ENCODE results near the gene GAL3ST2.
"Not testable (repeated sequence)": the region's sequence is repeated elsewhere in the genome, so short reads cannot be mapped to it uniquely, and the experiment has no call there.

The GAL3ST2 gene

DNA sequence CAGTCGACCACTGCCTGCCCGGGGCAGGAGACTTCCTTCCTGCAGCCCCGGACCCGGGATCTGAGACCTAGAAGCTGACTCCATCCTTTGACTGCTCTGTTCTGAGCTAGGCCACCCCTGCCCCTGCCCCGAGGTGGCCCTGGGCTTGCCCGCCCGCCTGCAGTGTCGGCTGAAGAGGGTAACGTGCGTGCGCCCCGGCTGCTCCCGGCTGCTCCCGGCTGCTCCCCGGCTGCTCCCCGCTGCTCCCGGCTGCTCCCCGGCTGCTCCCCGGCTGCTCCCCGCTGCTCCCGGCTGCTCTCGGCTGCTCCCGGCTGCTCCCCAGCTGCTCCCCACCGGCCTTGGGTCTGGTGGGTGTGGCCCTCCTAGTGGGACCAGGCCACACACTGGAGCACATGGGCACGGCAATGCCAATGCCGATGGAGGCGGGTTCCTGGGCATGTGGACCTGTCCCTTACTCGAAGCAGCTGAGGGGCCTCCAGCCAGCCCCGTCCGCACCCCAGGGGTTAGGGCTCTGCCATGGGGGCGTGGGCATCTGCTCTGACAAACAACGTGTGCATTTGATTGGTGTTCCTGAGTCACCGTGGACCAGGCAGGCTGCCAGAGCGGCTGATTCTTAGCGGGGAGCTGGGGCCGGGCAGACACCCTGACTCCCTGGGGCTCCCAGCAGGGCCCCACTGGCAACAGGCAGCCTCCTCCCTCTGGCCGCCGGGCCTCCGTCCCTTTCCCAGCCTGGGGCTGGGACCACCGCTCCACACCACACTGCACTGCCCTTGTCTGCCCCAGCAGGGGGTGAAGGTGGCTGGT is 2.0 kb upstream of the GAL3ST2 start:
- H3K27me3 ChIP-seq (replicated peaks), result no peaks in the 10 kb centered on the region
- no peak overlapping the region for H3K27ac ChIP-seq
- in situ Hi-C loops (cut with HindIII; ENCODE audit: low pct_ligation_motif_present, low sequenced_read_pairs), result no loop called here
- no peaks in the 10 kb centered on the region for H3K36me3 ChIP-seq (replicated peaks)
- peak; percentile 73 for DNase-seq
- H3K4me3 ChIP-seq (ENCODE audit: low read depth, low read length), result no peak overlapping the region
- TF ChIP-seq, protein P1, sequence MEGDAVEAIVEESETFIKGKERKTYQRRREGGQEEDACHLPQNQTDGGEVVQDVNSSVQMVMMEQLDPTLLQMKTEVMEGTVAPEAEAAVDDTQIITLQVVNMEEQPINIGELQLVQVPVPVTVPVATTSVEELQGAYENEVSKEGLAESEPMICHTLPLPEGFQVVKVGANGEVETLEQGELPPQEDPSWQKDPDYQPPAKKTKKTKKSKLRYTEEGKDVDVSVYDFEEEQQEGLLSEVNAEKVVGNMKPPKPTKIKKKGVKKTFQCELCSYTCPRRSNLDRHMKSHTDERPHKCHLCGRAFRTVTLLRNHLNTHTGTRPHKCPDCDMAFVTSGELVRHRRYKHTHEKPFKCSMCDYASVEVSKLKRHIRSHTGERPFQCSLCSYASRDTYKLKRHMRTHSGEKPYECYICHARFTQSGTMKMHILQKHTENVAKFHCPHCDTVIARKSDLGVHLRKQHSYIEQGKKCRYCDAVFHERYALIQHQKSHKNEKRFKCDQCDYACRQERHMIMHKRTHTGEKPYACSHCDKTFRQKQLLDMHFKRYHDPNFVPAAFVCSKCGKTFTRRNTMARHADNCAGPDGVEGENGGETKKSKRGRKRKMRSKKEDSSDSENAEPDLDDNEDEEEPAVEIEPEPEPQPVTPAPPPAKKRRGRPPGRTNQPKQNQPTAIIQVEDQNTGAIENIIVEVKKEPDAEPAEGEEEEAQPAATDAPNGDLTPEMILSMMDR (IDR thresholded peaks at IDR 0.05; ENCODE audit: low read depth, low read length, missing control alignments), result no peak

DNA sequence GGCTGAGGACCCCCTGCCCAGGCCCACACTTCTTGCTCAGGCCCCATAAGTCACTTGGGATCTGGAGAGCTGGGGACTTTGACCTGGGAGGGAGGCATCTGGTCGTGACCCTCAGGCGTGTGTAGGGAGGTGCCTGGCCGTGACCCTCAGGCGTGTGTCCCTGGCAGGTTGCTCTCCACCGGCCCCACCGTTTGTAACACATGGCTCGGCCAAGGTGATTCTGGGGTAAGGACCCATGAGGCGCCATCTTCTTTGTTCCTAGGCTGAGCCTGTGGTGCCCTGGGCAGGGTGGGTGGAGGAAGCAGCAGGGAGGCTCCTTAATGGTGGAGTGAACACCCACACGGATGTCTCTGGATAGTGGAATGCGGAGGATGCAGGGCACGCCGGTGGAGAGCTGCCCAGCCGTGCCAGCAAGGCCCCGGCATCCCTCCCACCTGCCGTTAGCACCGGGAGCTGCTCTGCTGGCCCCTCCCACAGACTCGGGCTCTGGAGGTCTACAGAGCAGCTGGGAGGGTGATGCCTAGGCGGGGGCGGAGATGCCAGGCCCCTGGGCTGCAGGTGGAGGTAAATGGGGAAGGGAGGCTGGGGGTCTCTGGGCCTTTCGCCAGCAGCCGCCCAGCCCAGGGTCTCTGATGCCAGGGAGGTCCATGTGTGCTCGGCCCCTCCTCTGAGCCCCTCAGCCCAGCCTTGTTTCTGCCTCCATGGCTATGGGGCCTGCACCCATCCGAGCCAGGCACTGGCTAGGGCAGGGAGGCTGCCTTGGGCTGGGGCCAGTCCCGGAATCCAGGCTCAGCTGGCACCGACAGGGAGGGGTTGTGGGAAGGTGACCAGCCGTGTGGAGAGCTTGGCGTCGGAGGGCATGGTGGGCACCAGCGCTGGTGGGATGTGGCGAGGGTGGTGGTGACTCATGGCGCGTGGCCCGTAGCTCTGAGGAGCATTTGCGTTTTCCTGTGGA is 1.1 kb upstream of the GAL3ST2 start:
- no peak overlapping the region for H3K27ac ChIP-seq
- TF ChIP-seq, protein P1 (IDR thresholded peaks at IDR 0.05; ENCODE audit: low read depth, low read length, missing control alignments), result no peak
- no peaks in the 10 kb centered on the region for H3K27me3 ChIP-seq (replicated peaks)
- H3K36me3 ChIP-seq (replicated peaks), result no peaks in the 10 kb centered on the region
- no peak overlapping the region for H3K4me3 ChIP-seq (ENCODE audit: low read depth, low read length)
- in situ Hi-C loops (cut with HindIII; ENCODE audit: low pct_ligation_motif_present, low sequenced_read_pairs), result no loop called here
- no peak for DNase-seq

DNA sequence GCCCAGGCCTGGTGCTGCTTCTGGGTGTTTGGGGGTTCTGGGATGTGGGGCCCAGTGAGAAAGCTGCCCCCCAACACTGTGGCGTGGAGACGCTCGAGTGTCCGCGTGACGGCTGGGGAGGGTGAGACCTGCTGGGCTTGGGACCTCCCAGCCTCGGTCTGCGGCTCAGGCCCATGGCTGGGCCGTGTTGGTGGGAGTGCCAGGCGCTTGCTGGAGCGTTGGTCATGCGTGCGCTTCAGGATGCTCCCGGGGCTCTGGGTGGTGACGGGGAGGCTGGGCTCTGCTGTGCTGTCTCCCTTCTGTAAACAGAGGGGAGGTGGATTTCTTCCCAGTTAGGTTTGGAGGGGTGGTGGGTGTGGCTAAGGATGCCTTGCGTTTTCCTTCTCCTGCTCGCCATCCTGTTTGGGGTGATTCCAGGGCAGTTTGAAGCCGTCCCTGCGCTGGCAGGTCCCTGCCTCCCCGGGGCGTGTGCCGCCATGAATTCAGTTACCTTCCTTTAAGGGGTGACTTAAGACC is 606 bp downstream of the GAL3ST2 start:
- no peak overlapping the region for H3K4me3 ChIP-seq (ENCODE audit: low read depth, low read length)
- no peak overlapping the region for H3K27ac ChIP-seq
- in situ Hi-C loops (cut with HindIII; ENCODE audit: low pct_ligation_motif_present, low sequenced_read_pairs), result no loop called here
- DNase-seq, result no peak
- TF ChIP-seq, protein P1 (IDR thresholded peaks at IDR 0.05; ENCODE audit: low read depth, low read length, missing control alignments), result no peak
- H3K36me3 ChIP-seq (replicated peaks), result no peaks in the 10 kb centered on the region
- no peaks in the 10 kb centered on the region for H3K27me3 ChIP-seq (replicated peaks)

DNA sequence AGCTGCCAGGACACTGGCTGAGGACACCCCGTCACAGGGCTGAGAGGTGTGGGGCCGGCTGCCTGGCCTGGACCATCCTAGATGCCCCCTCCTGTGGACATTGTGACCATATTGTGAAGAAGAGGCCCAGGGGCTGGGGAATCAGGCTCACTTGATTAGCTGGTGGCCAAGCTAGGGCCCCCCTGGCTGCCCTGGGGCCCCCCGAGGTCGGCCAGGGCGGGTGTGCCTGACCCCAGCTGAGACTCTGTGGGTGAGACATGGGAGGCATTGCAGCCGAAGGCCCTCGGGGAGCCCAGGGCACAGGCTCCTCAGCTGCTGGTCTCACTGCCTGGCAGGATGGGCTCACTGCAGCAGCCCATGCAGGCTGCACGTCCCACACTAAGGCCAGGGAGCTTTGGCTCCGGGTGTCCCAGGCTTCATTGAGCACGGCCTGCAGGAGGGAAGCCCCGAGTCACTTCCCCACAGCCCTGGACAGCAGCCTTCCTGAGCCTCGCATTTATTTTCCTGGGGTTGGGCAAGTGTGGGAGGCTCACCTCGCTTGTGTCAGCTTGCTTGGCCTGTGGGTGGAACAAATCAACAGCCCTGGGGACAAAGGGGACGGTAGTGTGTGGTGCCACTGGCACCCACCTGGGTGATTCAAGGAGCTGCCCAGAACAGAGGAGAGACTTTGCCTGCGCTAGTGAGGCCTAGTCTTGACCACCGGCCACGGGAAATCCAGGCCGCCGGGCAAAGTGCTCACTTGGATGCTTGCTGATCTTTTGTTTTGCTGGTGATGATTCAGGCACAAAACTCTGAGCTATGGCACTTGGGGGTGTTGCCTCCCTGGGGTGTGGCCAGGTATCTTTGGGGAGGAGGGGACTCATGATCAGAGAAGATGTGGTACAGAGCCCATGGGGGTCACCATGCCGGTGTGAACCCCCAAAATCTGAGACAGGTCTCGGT is 1.3 kb downstream of the GAL3ST2 start:
- in situ Hi-C loops (cut with HindIII; ENCODE audit: low pct_ligation_motif_present, low sequenced_read_pairs), result no loop called here
- TF ChIP-seq, protein P1 (IDR thresholded peaks at IDR 0.05; ENCODE audit: low read depth, low read length, missing control alignments), result no peak
- H3K36me3 ChIP-seq (replicated peaks), result no peaks in the 10 kb centered on the region
- DNase-seq, result no peak
- no peaks in the 10 kb centered on the region for H3K27me3 ChIP-seq (replicated peaks)
- no peak overlapping the region for H3K27ac ChIP-seq
- no peak overlapping the region for H3K4me3 ChIP-seq (ENCODE audit: low read depth, low read length)

DNA sequence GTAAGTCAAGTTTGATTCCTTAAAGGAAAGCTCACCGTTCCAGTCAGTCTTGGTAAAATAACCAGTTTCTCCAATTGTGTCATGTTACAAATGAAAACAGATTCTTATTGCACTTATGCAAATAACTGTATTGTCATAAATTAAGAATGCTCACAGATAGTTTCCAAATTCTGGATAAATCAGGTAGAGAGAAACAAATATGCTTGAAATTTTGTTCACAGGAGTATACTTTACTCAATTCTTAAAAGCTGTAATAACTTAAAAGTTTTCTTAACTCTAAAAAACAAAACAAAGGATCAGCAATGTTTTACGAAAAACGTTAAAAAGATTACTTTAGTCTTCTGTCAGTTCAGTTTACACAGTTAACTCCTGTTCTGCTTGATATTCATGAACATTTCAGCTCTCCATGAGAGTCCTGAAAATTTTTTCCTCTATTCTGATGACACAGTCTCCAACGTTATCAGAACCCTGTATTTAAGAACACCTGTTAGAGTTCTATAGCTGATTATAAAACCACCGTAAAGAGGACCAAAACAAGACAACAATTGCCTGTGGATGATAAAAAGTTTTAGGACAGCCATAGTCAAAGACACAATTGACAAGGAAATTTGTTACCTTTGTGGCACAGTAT is 4.4 kb downstream of the GAL3ST2 start:
- no peaks in the 10 kb centered on the region for H3K36me3 ChIP-seq (replicated peaks)
- DNase-seq, result no peak
- in situ Hi-C loops (cut with HindIII; ENCODE audit: low pct_ligation_motif_present, low sequenced_read_pairs), result no loop called here
- no peaks in the 10 kb centered on the region for H3K27me3 ChIP-seq (replicated peaks)
- H3K4me3 ChIP-seq (ENCODE audit: low read depth, low read length), result no peak overlapping the region
- TF ChIP-seq, protein P1 (IDR thresholded peaks at IDR 0.05; ENCODE audit: low read depth, low read length, missing control alignments), result no peak
- H3K27ac ChIP-seq, result no peak overlapping the region

DNA sequence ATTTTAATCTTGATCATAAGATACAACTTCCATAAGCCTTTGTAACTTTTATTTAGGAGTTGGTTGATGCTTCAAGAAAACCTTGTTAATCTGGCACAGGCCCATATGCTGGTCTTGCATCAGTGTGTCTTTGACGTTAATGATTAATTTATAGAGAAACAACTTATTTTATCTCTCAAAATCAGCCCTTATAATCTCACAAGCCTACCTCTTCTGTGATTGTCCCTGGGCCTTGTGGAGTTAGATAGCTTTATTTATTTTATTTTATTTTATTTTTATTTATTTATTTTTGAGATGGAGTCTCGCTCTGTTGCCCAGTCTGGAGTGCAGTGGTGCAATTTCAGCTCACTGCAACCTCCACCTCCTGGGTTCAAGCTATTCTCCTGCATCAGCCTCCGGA is 5.4 kb downstream of the GAL3ST2 start:
- H3K36me3 ChIP-seq (replicated peaks); in situ Hi-C loops (cut with HindIII; ENCODE audit: low pct_ligation_motif_present, low sequenced_read_pairs); DNase-seq; H3K27me3 ChIP-seq (replicated peaks); H3K4me3 ChIP-seq (ENCODE audit: low read depth, low read length); H3K27ac ChIP-seq: not testable (repeated sequence)
